Naive thymus-derived CD8-positive, alpha-beta T cell (primary cell): Measurements from ENCODE around the gene DNAJB6. TPM values are rescaled to one million over a fixed set of nuclear protein-coding genes. Genes with fewer than 3 reads are reported as not detected.

ENCODE experiments used
- ATAC-seq, 2 donors: fragments of 150-1000 bp; cut with Tn5 transposase in 1 of 2; sonication (Bioruptor Pico), chemical (Tn5 transposase) in 1 of 2; 1 replicate in 1 of 2; 2 replicates in 1 of 2; pipeline ENCODE4 v1.10.0; 2021; ENCODE audit warnings: mild to moderate bottlenecking in 2 of 2, moderate library complexity in 2 of 2
- POLR2A ChIA-PET: fragments of 350-600 bp; sonication (Branson Sonifier 250); formaldehyde crosslinking; loops from one replicate; lab custom pipeline; 2021; ENCODE audit warnings: antibody characterized with exemption; lab: Charles Lee
- DNase-seq, 10 donors: peaks; one replicate each; pipeline versions ENCODE4 v3.0.0 to v3.0.0-alpha.2; 2020 to 2022
- H3K27ac Mint-ChIP-seq, 10 donors: one replicate each; pipeline ENCODE4 v1.8.0; 2020 to 2022; ENCODE audit warnings: mild to moderate bottlenecking in 10 of 10, mixed read lengths in 10 of 10, moderate library complexity in 4 of 10, inconsistent platforms in 1 of 10
- H3K27me3 Mint-ChIP-seq, 5 donors: one replicate each; pipeline ENCODE4 v1.8.0; 2021 to 2022; ENCODE audit warnings: mixed read lengths in 5 of 5
- H3K36me3 Mint-ChIP-seq, 3 donors: one replicate each; pipeline ENCODE4 v1.8.0; 2020 to 2022; ENCODE audit warnings: mixed read lengths in 3 of 3, mild to moderate bottlenecking in 2 of 3, inconsistent platforms in 1 of 3
- H3K4me1 Mint-ChIP-seq, 4 donors: one replicate each; pipeline ENCODE4 v1.8.0; 2021 to 2022; ENCODE audit warnings: mixed read lengths in 4 of 4
- H3K4me3 Mint-ChIP-seq, 10 donors: one replicate each; pipeline ENCODE4 v1.8.0; 2020 to 2022; ENCODE audit warnings: mild to moderate bottlenecking in 10 of 10, mixed read lengths in 10 of 10, moderate library complexity in 6 of 10, inconsistent platforms in 1 of 10
- H3K9me3 Mint-ChIP-seq, 9 donors: one replicate each; pipeline ENCODE4 v1.8.0; 2020 to 2022; ENCODE audit warnings: mixed read lengths in 9 of 9, mild to moderate bottlenecking in 3 of 9, inconsistent platforms in 1 of 9, moderate library complexity in 1 of 9
- polyA plus RNA-seq, 3 donors: library from polyadenylated mRNA; unstranded; fragments of 300-500 nt; fragmentation: Illumina TruSeq; gene quantifications; one replicate each; pipeline ENCODE4 v1.2.3, GENCODE V29; 2021
- total RNA-seq, 8 experiments: library from RNA in 2 of 8; stranded (reverse) in 2 of 8; gene quantifications; one replicate each; pipeline ENCODE4 v1.2.3 and lab custom pipeline; 2021 to 2026

The DNAJB6 gene
- total and polyA plus RNA-seq, 5 experiments from 2014 or later, result 112 to 159 (median 115) TPM

GRCh38 chr7:157422279-157422678 lies 85.5 kb downstream of the DNAJB6 start:
- Mint-ChIP-seq H3K27ac (peak overlapping the region in 1 of 10 donors; percentile 24), H3K4me3 (no peak overlapping the region), H3K27me3 (no peaks in the 10 kb centered on the region), H3K4me1 (no peaks in the 10 kb centered on the region), H3K36me3 (peaks cover 0 to 12% (median 1%) of the 10 kb centered on the region in 3 donors), H3K9me3 (no peaks in the 10 kb centered on the region)
- ATAC-seq, result no peak
- no peak for DNase-seq
- POLR2A ChIA-PET, result no interaction called here

- no peak for ATAC-seq
- POLR2A ChIA-PET, result no interaction called here
- Mint-ChIP-seq H3K4me3 (no peak overlapping the region), H3K4me1 (no peaks in the 10 kb centered on the region), H3K9me3 (no peaks in the 10 kb centered on the region), H3K27ac (no peak overlapping the region), H3K36me3 (peaks cover 0 to 7% (median 0%) of the 10 kb centered on the region in 3 donors), H3K27me3 (no peaks in the 10 kb centered on the region)
- DNase-seq, result no peak
Measured at GRCh38 chr7:157423348-157423747, 86.5 kb downstream of the DNAJB6 start.

- no peak for DNase-seq
- H3K27ac Mint-ChIP-seq, result no peak overlapping the region
- POLR2A ChIA-PET, result no interaction called here
- H3K9me3 Mint-ChIP-seq, result no peaks in the 10 kb centered on the region
- peaks cover 0 to 5% (median 0%) of the 10 kb centered on the region in 3 donors for H3K36me3 Mint-ChIP-seq
- H3K27me3 Mint-ChIP-seq, result no peaks in the 10 kb centered on the region
- H3K4me1 Mint-ChIP-seq, result no peaks in the 10 kb centered on the region
- H3K4me3 Mint-ChIP-seq, result no peak overlapping the region
- ATAC-seq, result no peak
Measured at GRCh38 chr7:157423886-157424565, 87.2 kb downstream of the DNAJB6 start.

- Mint-ChIP-seq H3K36me3 (no peaks in the 10 kb centered on the region), H3K4me3 (no peak overlapping the region), H3K4me1 (no peaks in the 10 kb centered on the region), H3K27ac (no peak overlapping the region), H3K27me3 (no peaks in the 10 kb centered on the region), H3K9me3 (no peaks in the 10 kb centered on the region)
- POLR2A ChIA-PET, result no interaction called here
- ATAC-seq, result no peak
- no peak for DNase-seq
Measured at GRCh38 chr7:157425137-157425731, 88.4 kb downstream of the DNAJB6 start.

GRCh38 chr7:157425761-157426160 lies 89.0 kb downstream of the DNAJB6 start:
- H3K27ac Mint-ChIP-seq, result no peak overlapping the region
- ATAC-seq, result no peak
- H3K4me3 Mint-ChIP-seq, result no peak overlapping the region
- DNase-seq, result no peak
- no peaks in the 10 kb centered on the region for H3K36me3 Mint-ChIP-seq
- no peaks in the 10 kb centered on the region for H3K9me3 Mint-ChIP-seq
- no peaks in the 10 kb centered on the region for H3K27me3 Mint-ChIP-seq
- POLR2A ChIA-PET, result no interaction called here
- no peaks in the 10 kb centered on the region for H3K4me1 Mint-ChIP-seq

- no peaks in the 10 kb centered on the region for H3K27me3 Mint-ChIP-seq
- H3K36me3 Mint-ChIP-seq, result no peaks in the 10 kb centered on the region
- H3K27ac Mint-ChIP-seq, result no peak overlapping the region
- H3K4me1 Mint-ChIP-seq, result no peaks in the 10 kb centered on the region
- POLR2A ChIA-PET, result no interaction called here
- H3K9me3 Mint-ChIP-seq, result no peaks in the 10 kb centered on the region
- peak in 1 of 10 donors; percentile 52 for DNase-seq
- ATAC-seq, result no peak
- no peak overlapping the region for H3K4me3 Mint-ChIP-seq
Measured at GRCh38 chr7:157426463-157427301, 89.9 kb downstream of the DNAJB6 start.

GRCh38 chr7:157427811-157428553 lies 91.2 kb downstream of the DNAJB6 start:
- peak overlapping the region in 1 of 10 donors; percentile 76 for H3K27ac Mint-ChIP-seq
- no peak overlapping the region for H3K4me3 Mint-ChIP-seq
- no peaks in the 10 kb centered on the region for H3K9me3 Mint-ChIP-seq
- peaks cover 5 to 9% (median 7%) of the 10 kb centered on the region in 4 donors for H3K4me1 Mint-ChIP-seq
- ATAC-seq, result no peak
- no peaks in the 10 kb centered on the region for H3K36me3 Mint-ChIP-seq
- DNase-seq, result peak in 1 of 10 donors; percentile 60
- POLR2A ChIA-PET, result no interaction called here
- H3K27me3 Mint-ChIP-seq, result no peaks in the 10 kb centered on the region

- Mint-ChIP-seq H3K27me3 (no peaks in the 10 kb centered on the region), H3K36me3 (no peaks in the 10 kb centered on the region), H3K4me3 (no peak overlapping the region), H3K4me1 (peaks cover 11 to 15% (median 13%) of the 10 kb centered on the region in 4 donors), H3K27ac (peak overlapping the region in 1 of 10 donors; percentile 76), H3K9me3 (no peaks in the 10 kb centered on the region)
- ATAC-seq (no peak), DNase-seq (peak in 1 of 10 donors; percentile 50)
- POLR2A ChIA-PET, result interaction anchor here (1.4 kb wide), 1 partner anchor 73 kb away, joined by 4 read pairs; no protein-coding TSS in a partner anchor
Measured at GRCh38 chr7:157428554-157428945, 91.7 kb downstream of the DNAJB6 start.

- H3K4me1 Mint-ChIP-seq, result peaks cover 12 to 19% (median 14%) of the 10 kb centered on the region in 4 donors
- H3K36me3 Mint-ChIP-seq, result no peaks in the 10 kb centered on the region
- POLR2A ChIA-PET, result interaction anchor here (1.4 kb wide), 1 partner anchor 73 kb away, joined by 4 read pairs; no protein-coding TSS in a partner anchor
- H3K27ac Mint-ChIP-seq, result peak overlapping the region in 1 of 10 donors; percentile 76
- no peaks in the 10 kb centered on the region for H3K9me3 Mint-ChIP-seq
- DNase-seq, result peak in 1 of 10 donors; percentile 24
- H3K4me3 Mint-ChIP-seq, result no peak overlapping the region
- no peaks in the 10 kb centered on the region for H3K27me3 Mint-ChIP-seq
- no peak for ATAC-seq
Measured at GRCh38 chr7:157429001-157429679, 92.3 kb downstream of the DNAJB6 start.

- no peak for ATAC-seq
- H3K27ac Mint-ChIP-seq, result peak overlapping the region in 2 of 10 donors; percentile 15 to 51
- no peaks in the 10 kb centered on the region for H3K36me3 Mint-ChIP-seq
- POLR2A ChIA-PET, result interaction anchor here (1.4 kb wide), 1 partner anchor 72 kb away, joined by 4 read pairs; no protein-coding TSS in a partner anchor
- DNase-seq, result no peak
- H3K27me3 Mint-ChIP-seq, result no peaks in the 10 kb centered on the region
- H3K9me3 Mint-ChIP-seq, result no peaks in the 10 kb centered on the region
- H3K4me1 Mint-ChIP-seq, result peaks cover 12 to 19% (median 14%) of the 10 kb centered on the region in 4 donors
- H3K4me3 Mint-ChIP-seq, result no peak overlapping the region
Measured at GRCh38 chr7:157429680-157430224, 92.9 kb downstream of the DNAJB6 start.

- no peaks in the 10 kb centered on the region for H3K27me3 Mint-ChIP-seq
- peak overlapping the region in 1 of 10 donors; percentile 73 for H3K27ac Mint-ChIP-seq
- no peaks in the 10 kb centered on the region for H3K9me3 Mint-ChIP-seq
- no peaks in the 10 kb centered on the region for H3K36me3 Mint-ChIP-seq
- H3K4me1 Mint-ChIP-seq, result peaks cover 12 to 19% (median 14%) of the 10 kb centered on the region in 4 donors
- POLR2A ChIA-PET, result interaction anchor here (1.6 kb wide), 1 partner anchor 35 kb away, joined by 4 read pairs; no protein-coding TSS in a partner anchor
- ATAC-seq (no peak), DNase-seq (peak in 1 of 10 donors; percentile 57)
- no peak overlapping the region for H3K4me3 Mint-ChIP-seq
Measured at GRCh38 chr7:157430721-157431120, 93.9 kb downstream of the DNAJB6 start.
